ENCODE data around the gene KCNN3. TPM values are rescaled to one million over a fixed set of nuclear protein-coding genes. Genes with fewer than 3 reads are reported as not detected.

KCNN3 gene
- total RNA-seq, 1 donor from 2014 or later, result 0.84 TPM

DNA sequence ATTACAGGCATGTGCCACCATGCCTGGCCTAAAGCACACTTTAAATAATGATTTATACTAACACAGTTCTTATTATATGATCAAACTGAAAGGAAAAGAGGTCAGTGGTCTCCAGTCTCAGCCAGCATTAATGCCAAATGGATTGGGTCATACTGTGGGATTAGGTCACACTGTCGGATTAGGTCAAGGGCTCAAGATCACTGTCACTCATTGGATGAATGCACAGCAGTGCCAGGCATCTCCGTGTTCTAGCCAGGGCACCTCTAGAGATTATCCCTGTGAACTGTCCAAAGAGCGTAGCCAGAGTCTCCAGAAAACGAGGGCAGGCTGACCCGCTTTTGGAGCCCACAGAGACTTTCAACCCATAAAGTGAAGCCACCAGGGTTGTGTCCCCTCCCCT is 70.9 kb downstream of the KCNN3 start:
- H3K27me3 Mint-ChIP-seq (ENCODE audit: low read depth), result peaks cover under 1% of the 10 kb centered on the region
- no peak overlapping the region for H3K4me3 Mint-ChIP-seq
- H3K36me3 Mint-ChIP-seq (ENCODE audit: low read depth), result no peaks in the 10 kb centered on the region
- H3K4me1 Mint-ChIP-seq, result no peaks in the 10 kb centered on the region
- no peaks in the 10 kb centered on the region for H3K9me3 Mint-ChIP-seq
- no peak for DNase-seq (ENCODE audit: low read depth, low spot score)
- no peak for TF ChIP-seq CTCF (conservative IDR thresholded peaks at IDR 0.05)
- H3K27ac Mint-ChIP-seq (ENCODE audit: unreplicated experiment), result no peak overlapping the region

DNA sequence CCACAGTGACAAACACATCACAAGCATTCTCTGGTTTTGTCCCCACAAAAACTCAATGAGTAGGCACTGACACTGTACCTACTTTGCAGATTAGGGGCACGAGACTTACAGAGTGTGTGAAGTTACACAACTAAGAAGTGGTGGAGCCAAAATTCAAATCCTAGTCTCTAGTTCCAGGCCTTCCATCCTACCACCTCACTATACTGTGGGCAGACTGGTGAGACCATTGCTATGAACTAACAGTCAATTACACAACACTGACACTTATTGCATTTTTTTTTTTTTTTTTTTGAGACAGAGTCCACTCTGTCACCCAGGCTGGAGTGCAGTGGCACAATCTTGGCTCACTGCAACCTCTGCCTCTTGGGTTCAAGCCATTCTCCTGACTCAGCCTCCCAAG is 71.4 kb downstream of the KCNN3 start:
- no peak for TF ChIP-seq CTCF (conservative IDR thresholded peaks at IDR 0.05)
- no peak overlapping the region for H3K4me3 Mint-ChIP-seq
- peaks cover 3% of the 10 kb centered on the region for H3K27me3 Mint-ChIP-seq (ENCODE audit: low read depth)
- DNase-seq (ENCODE audit: low read depth, low spot score), result no peak
- no peak overlapping the region for H3K27ac Mint-ChIP-seq (ENCODE audit: unreplicated experiment)
- no peaks in the 10 kb centered on the region for H3K36me3 Mint-ChIP-seq (ENCODE audit: low read depth)
- no peaks in the 10 kb centered on the region for H3K4me1 Mint-ChIP-seq
- no peaks in the 10 kb centered on the region for H3K9me3 Mint-ChIP-seq

- no peaks in the 10 kb centered on the region for H3K36me3 Mint-ChIP-seq (ENCODE audit: low read depth)
- no peak for DNase-seq (ENCODE audit: low read depth, low spot score)
- peaks cover 3% of the 10 kb centered on the region for H3K4me1 Mint-ChIP-seq
- H3K27ac Mint-ChIP-seq (ENCODE audit: unreplicated experiment), result no peak overlapping the region
- no peak for TF ChIP-seq CTCF (conservative IDR thresholded peaks at IDR 0.05)
- H3K9me3 Mint-ChIP-seq, result no peaks in the 10 kb centered on the region
- no peak overlapping the region for H3K4me3 Mint-ChIP-seq
- H3K27me3 Mint-ChIP-seq (ENCODE audit: low read depth), result peaks cover 8% of the 10 kb centered on the region
Measured at GRCh38 chr1:154797175-154797574, 72.9 kb downstream of the KCNN3 start.

DNA sequence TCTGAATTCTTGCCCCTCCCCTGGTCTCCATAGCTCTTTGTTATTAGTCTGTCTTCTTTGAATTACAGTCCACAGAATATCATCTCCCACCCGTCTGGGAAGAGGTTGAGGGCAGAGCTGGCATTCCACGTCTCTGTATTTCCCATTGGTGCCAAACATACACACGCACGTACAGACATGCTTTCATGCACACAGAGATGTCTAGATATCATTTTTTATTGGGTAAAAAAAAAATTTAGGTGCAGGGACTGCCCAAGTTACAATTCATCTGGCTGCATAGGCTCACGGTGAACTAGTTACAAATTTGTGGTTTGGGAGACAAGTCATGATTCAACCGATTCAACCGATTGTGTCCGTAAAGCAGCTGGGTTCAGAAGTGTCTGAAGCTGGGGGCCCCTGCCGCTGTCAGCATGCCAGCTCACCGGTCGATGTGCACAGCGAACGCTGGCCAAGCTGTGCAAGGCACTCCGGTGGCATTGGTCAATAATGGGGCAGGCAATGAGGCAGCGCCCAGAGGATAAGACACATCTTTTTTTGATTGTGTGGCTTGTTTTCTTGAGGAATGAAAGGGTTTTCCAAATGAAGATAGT is 73.7 kb downstream of the KCNN3 start:
- TF ChIP-seq CTCF (conservative IDR thresholded peaks at IDR 0.05), result no peak

GRCh38 chr1:154794608-154795007 is 75.5 kb downstream of the KCNN3 start:
- peaks cover 3% of the 10 kb centered on the region for H3K4me1 Mint-ChIP-seq

More for the DNA sequence above, 73.7 kb downstream of the KCNN3 start:
- Mint-ChIP-seq H3K36me3 (ENCODE audit: low read depth) (no peaks in the 10 kb centered on the region), H3K27me3 (ENCODE audit: low read depth) (peaks cover 14% of the 10 kb centered on the region), H3K4me3 (no peak overlapping the region), H3K4me1 (peaks cover 3% of the 10 kb centered on the region), H3K9me3 (no peaks in the 10 kb centered on the region), H3K27ac (ENCODE audit: unreplicated experiment) (no peak overlapping the region)
- DNase-seq (ENCODE audit: low read depth, low spot score), result no peak

More at GRCh38 chr1:154794608-154795007, 75.5 kb downstream of the KCNN3 start:
- peaks cover 16% of the 10 kb centered on the region for H3K27me3 Mint-ChIP-seq (ENCODE audit: low read depth)
- no peaks in the 10 kb centered on the region for H3K36me3 Mint-ChIP-seq (ENCODE audit: low read depth)
- no peak overlapping the region for H3K4me3 Mint-ChIP-seq
- H3K27ac Mint-ChIP-seq (ENCODE audit: unreplicated experiment), result no peak overlapping the region
- TF ChIP-seq CTCF (conservative IDR thresholded peaks at IDR 0.05), result no peak
- DNase-seq (ENCODE audit: low read depth, low spot score), result no peak
- H3K9me3 Mint-ChIP-seq, result no peaks in the 10 kb centered on the region

All from neural crest cell (in vitro differentiated cells).